MM.1S (cell line): Measurements from ENCODE around the gene PRDM11.

Source experiments
- DNase-seq: peaks from one replicate; pipeline ENCODE4 v3.0.0-alpha.2; 2015
- H2AFZ ChIP-seq: fragments of 300-600 bp; sonication (generic); 2 replicates; pipeline ENCODE4 v1.6.0; 2016; ENCODE audit warnings: antibody characterized with exemption, low read length
- H3F3A ChIP-seq: fragments of 300-600 bp; sonication (generic); 2 replicates; pipeline ENCODE4 v1.6.1; 2016; ENCODE audit warnings: mild to moderate bottlenecking, antibody characterized with exemption, low read length, moderate library complexity, mixed read lengths; ENCODE audit not compliant: insufficient read depth
- H3K27ac ChIP-seq: fragments of 300-600 bp; sonication (generic); 2 replicates; pipeline ENCODE4 v1.5.1; 2016; ENCODE audit warnings: mild to moderate bottlenecking, low read length
- H3K27me3 ChIP-seq: fragments of 300-600 bp; sonication (generic); replicated peaks from 2 replicates; pipeline ENCODE4 v1.6.0; 2016; ENCODE audit warnings: low read length; ENCODE audit not compliant: insufficient read depth
- H3K36me3 ChIP-seq: fragments of 300-600 bp; sonication (generic); replicated peaks from 2 replicates; pipeline ENCODE4 v1.6.1; 2016; ENCODE audit warnings: mild to moderate bottlenecking, low read length, mixed read lengths; ENCODE audit not compliant: insufficient read depth
- H3K4me1 ChIP-seq: fragments of 300-600 bp; sonication (generic); 2 replicates; pipeline ENCODE4 v1.6.1; 2016; ENCODE audit warnings: low read length, mixed read lengths
- H3K4me2 ChIP-seq: fragments of 300-600 bp; sonication (generic); 2 replicates; pipeline ENCODE4 v1.6.0; 2016; ENCODE audit warnings: low read depth, low read length
- H3K4me3 ChIP-seq: fragments of 300-600 bp; sonication (generic); 2 replicates; pipeline ENCODE4 v1.5.1; 2016; ENCODE audit warnings: low read length, mixed read lengths
- H3K79me2 ChIP-seq: fragments of 300-600 bp; sonication (generic); 2 replicates; pipeline ENCODE4 v1.6.1; 2016; ENCODE audit warnings: mixed run types, low read length, mixed read lengths
- H3K9ac ChIP-seq: fragments of 300-600 bp; sonication (generic); 2 replicates; pipeline ENCODE4 v1.6.1; 2016; ENCODE audit warnings: low read length, mixed read lengths
- H3K9me2 ChIP-seq: fragments of 300-600 bp; sonication (generic); replicated peaks from 2 replicates; pipeline ENCODE4 v1.6.1; 2016; ENCODE audit warnings: mild to moderate bottlenecking, low read length, mixed read lengths; ENCODE audit not compliant: insufficient read depth
- H3K9me3 ChIP-seq: fragments of 300-600 bp; sonication (generic); replicated peaks from 2 replicates; pipeline ENCODE4 v1.6.1; 2016; ENCODE audit warnings: mild to moderate bottlenecking, low read length, mixed read lengths; ENCODE audit not compliant: insufficient read depth
- H4K20me1 ChIP-seq: fragments of 300-600 bp; sonication (generic); 2 replicates; pipeline ENCODE4 v1.6.1; 2016; ENCODE audit warnings: mild to moderate bottlenecking, low read length, moderate library complexity, mixed read lengths; ENCODE audit not compliant: insufficient read depth
- CTCF ChIP-seq: fragments of 300-600 bp; sonication (generic); IDR thresholded peaks from 2 replicates; pipeline ENCODE4 v1.5.1; 2016; ENCODE audit warnings: antibody characterized with exemption, low read length, mixed read lengths
- EZH2 ChIP-seq: fragments of 300-600 bp; sonication (generic); optimal IDR thresholded peaks from 2 replicates; pipeline ENCODE3; 2017; ENCODE audit warnings: low read depth, mild to moderate bottlenecking, antibody characterized with exemption, low read length, mixed read lengths
- EZH2phosphoT487 ChIP-seq: fragments of 300-600 bp; sonication (generic); IDR thresholded peaks from 2 replicates; pipeline ENCODE4 v1.6.1; 2018; ENCODE audit warnings: antibody characterized with exemption, low read length

Gene PRDM11

DNA sequence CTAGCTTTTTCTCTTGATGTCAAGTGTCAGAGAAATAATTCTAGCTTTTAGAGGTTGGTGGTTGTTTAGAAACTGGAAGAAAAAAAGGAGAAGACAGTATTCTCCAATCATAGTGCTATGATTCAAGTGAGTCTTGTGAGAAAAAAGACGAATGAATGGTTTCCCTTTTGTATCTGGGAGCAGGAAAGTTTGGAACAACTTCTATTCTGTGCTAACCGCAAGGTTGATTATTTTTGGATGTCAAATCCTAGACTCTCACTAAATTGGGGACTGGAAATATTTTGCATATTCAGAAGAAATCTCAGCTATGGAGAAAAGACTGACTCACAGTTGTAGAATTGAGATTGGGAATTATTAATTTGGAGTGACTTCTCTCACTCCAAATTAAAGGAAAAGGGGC lies 70.5 kb downstream of the PRDM11 start:
- Histone ChIP-seq H3K9me2 (no peaks in the 10 kb centered on the region), H3K4me3 (no peak overlapping the region), H3K9me3 (no peaks in the 10 kb centered on the region)

DNA sequence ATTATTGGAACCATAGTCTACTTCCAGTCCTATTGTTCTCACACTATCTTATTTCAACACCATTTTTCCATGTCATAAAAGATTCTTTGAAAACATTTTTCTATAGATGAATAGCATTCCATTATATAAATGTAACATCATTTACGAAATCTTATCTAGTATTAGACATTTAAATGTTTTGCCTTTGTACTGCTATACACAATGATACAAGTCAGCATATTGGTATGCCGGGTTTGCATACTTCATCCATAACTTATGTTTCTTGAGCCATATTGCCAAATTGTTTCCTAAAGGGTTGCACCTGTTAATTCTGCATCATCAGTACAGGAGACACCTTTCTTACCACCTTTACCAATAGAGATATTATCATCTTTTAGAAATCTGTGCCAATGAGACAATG lies 71.6 kb downstream of the PRDM11 start:
- no peak for TF ChIP-seq CTCF
- TF ChIP-seq EZH2phosphoT487 = no peak
- TF ChIP-seq EZH2 = no peak
- no peak overlapping the region for H3K4me2 ChIP-seq

More for the DNA sequence above, 70.5 kb downstream of the PRDM11 start:
- no peak overlapping the region for H3K9ac ChIP-seq
- DNase-seq = no peak
- no peak for TF ChIP-seq EZH2phosphoT487
- TF ChIP-seq CTCF = no peak
- TF ChIP-seq EZH2 = no peak
- no peak overlapping the region for H3K27ac ChIP-seq
- H4K20me1 ChIP-seq = no peaks in the 10 kb centered on the region
- H3K4me2 ChIP-seq = no peak overlapping the region
- no peak overlapping the region for H2AFZ ChIP-seq
- no peaks in the 10 kb centered on the region for H3K36me3 ChIP-seq
- H3F3A ChIP-seq = no peaks in the 10 kb centered on the region
- peaks cover 8% of the 10 kb centered on the region; the same call in 1 of the 2 replicates for H3K4me1 ChIP-seq
- no peaks in the 10 kb centered on the region for H3K79me2 ChIP-seq
- no peaks in the 10 kb centered on the region for H3K27me3 ChIP-seq

DNA sequence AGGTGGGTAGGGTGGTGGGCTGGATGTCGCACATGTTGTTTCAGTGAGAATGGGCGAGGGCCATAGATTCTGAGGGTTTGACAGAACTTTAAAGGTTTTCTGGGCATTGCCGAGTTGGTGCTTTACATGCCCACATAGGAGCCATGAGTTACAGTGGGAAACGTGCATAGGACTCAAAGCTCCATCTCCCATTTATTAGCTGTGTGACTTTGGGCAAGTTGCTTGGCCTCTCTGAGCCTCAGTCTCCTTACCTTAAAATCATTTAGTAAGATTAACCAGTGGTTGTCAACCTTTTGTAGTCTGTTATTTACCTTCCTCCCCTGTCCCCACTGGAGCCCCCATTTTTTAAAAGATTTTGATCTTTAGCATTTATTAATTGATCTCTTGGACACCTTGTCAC lies 72.3 kb downstream of the PRDM11 start:
- no peak overlapping the region for H3K27ac ChIP-seq
- no peaks in the 10 kb centered on the region for H4K20me1 ChIP-seq
- no peak overlapping the region for H3K4me2 ChIP-seq
- H3K9me2 ChIP-seq = no peaks in the 10 kb centered on the region
- no peak overlapping the region for H2AFZ ChIP-seq
- DNase-seq = no peak
- no peak for TF ChIP-seq EZH2phosphoT487
- no peak overlapping the region for H3K9ac ChIP-seq
- H3K36me3 ChIP-seq = no peaks in the 10 kb centered on the region
- no peaks in the 10 kb centered on the region for H3K9me3 ChIP-seq
- no peaks in the 10 kb centered on the region for H3K79me2 ChIP-seq
- H3K4me1 ChIP-seq = peaks cover 8% of the 10 kb centered on the region; the same call in 1 of the 2 replicates
- no peaks in the 10 kb centered on the region for H3F3A ChIP-seq
- no peaks in the 10 kb centered on the region for H3K27me3 ChIP-seq
- H3K4me3 ChIP-seq = no peak overlapping the region

More for the DNA sequence above, 71.6 kb downstream of the PRDM11 start:
- no peak overlapping the region for H3K9ac ChIP-seq
- H3K4me1 ChIP-seq = peaks cover 8% of the 10 kb centered on the region; the same call in 1 of the 2 replicates
- no peaks in the 10 kb centered on the region for H3K36me3 ChIP-seq
- no peaks in the 10 kb centered on the region for H3K27me3 ChIP-seq
- no peaks in the 10 kb centered on the region for H3F3A ChIP-seq
- no peak overlapping the region for H3K4me3 ChIP-seq
- H3K79me2 ChIP-seq = no peaks in the 10 kb centered on the region
- no peak for DNase-seq
- H3K9me2 ChIP-seq = no peaks in the 10 kb centered on the region
- H2AFZ ChIP-seq = no peak overlapping the region
- H3K27ac ChIP-seq = no peak overlapping the region
- H3K9me3 ChIP-seq = no peaks in the 10 kb centered on the region
- no peaks in the 10 kb centered on the region for H4K20me1 ChIP-seq

DNA sequence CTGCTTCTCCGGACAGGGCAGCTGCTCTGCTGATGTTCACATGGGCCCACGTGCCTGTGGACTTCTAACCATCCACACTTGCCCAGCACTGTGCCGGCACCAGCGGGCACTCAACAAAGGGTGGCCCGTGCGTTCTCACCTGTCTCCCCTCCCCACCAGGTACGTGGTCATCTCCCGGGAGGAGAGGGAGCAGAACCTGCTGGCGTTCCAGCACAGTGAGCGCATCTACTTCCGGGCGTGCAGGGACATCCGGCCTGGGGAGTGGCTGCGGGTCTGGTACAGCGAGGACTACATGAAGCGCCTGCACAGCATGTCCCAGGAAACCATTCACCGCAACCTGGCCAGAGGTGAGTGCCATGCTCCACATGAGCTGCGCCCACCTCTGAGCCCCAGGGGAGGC lies 73.0 kb downstream of the PRDM11 start:
- DNase-seq = no peak
- Histone ChIP-seq H3K9me3 (no peaks in the 10 kb centered on the region), H3K9ac (no peak overlapping the region), H2AFZ (no peak overlapping the region), H3K27ac (no peak overlapping the region), H3K4me3 (no peak overlapping the region), H3K4me1 (peaks cover 8% of the 10 kb centered on the region; the same call in 1 of the 2 replicates), H3K79me2 (no peaks in the 10 kb centered on the region), H3K27me3 (no peaks in the 10 kb centered on the region), H3K36me3 (no peaks in the 10 kb centered on the region), H4K20me1 (no peaks in the 10 kb centered on the region), H3K9me2 (no peaks in the 10 kb centered on the region), H3F3A (no peaks in the 10 kb centered on the region), H3K4me2 (no peak overlapping the region)
- no peak for TF ChIP-seq EZH2phosphoT487
- TF ChIP-seq CTCF = no peak
- no peak for TF ChIP-seq EZH2
